ENCODE data around the gene PERM1. TPM values are rescaled to one million over a fixed set of nuclear protein-coding genes. Genes with fewer than 3 reads are reported as not detected.
A peak's percentile ranks its signal among the peaks of the same experiment; 100 is the strongest.

PERM1 gene
- total and polyA plus RNA-seq, 2 of the 13 experiments (the other 11 are each of a cell fraction or from before 2014, with no cell fraction given) = 0.04 to 0.29 TPM

- TF ChIP-seq ZNF775 (CRISPR knock-in tag; IDR thresholded peaks at IDR 0.05; ENCODE audit: borderline replicate concordance) = no peak
- TF ChIP-seq, protein P1, sequence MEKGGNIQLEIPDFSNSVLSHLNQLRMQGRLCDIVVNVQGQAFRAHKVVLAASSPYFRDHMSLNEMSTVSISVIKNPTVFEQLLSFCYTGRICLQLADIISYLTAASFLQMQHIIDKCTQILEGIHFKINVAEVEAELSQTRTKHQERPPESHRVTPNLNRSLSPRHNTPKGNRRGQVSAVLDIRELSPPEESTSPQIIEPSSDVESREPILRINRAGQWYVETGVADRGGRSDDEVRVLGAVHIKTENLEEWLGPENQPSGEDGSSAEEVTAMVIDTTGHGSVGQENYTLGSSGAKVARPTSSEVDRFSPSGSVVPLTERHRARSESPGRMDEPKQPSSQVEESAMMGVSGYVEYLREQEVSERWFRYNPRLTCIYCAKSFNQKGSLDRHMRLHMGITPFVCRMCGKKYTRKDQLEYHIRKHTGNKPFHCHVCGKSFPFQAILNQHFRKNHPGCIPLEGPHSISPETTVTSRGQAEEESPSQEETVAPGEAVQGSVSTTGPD (CRISPR knock-in tag; IDR thresholded peaks at IDR 0.05) = peak; percentile 69; the same call in 1 of the 2 replicates
- TF ChIP-seq, protein P2, sequence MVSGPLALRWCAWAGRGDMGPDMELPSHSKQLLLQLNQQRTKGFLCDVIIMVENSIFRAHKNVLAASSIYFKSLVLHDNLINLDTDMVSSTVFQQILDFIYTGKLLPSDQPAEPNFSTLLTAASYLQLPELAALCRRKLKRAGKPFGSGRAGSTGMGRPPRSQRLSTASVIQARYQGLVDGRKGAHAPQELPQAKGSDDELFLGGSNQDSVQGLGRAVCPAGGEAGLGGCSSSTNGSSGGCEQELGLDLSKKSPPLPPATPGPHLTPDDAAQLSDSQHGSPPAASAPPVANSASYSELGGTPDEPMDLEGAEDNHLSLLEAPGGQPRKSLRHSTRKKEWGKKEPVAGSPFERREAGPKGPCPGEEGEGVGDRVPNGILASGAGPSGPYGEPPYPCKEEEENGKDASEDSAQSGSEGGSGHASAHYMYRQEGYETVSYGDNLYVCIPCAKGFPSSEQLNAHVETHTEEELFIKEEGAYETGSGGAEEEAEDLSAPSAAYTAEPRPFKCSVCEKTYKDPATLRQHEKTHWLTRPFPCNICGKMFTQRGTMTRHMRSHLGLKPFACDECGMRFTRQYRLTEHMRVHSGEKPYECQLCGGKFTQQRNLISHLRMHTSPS (CRISPR knock-in tag; IDR thresholded peaks at IDR 0.05; ENCODE audit: low read depth) = no peak
- TF ChIP-seq USF2 (IDR thresholded peaks at IDR 0.05; ENCODE audit: low read depth, low read length) = no peak
- peak; percentile 54; the same call in 1 of the 2 replicates for TF ChIP-seq USF2 (CRISPR knock-in tag; IDR thresholded peaks at IDR 0.05; ENCODE audit: borderline replicate concordance)
- 0 out of 2 replicates have a peak, but pooled peaks have one; percentile 64 for TF ChIP-seq ZNF317 (CRISPR knock-in tag; IDR thresholded peaks at IDR 0.05)
- TF ChIP-seq ZKSCAN1 (IDR thresholded peaks at IDR 0.05; ENCODE audit: low read length) = no peak
- TF ChIP-seq RFXANK (CRISPR knock-in tag; IDR thresholded peaks at IDR 0.05) = 0 out of 2 replicates have a peak, but pooled peaks have one; percentile 42
- TF ChIP-seq UBTF (CRISPR knock-in tag; IDR thresholded peaks at IDR 0.05) = peak; percentile 75
- no peak for TF ChIP-seq ZNF558 (CRISPR knock-in tag; IDR thresholded peaks at IDR 0.05; ENCODE audit: borderline replicate concordance)
- TF ChIP-seq ZNF430 (CRISPR knock-in tag; IDR thresholded peaks at IDR 0.05) = 0 out of 2 replicates have a peak, but pooled peaks have one; percentile 7
- TF ChIP-seq NFYB (CRISPR knock-in tag; IDR thresholded peaks at IDR 0.05) = 0 out of 2 replicates have a peak, but pooled peaks have one; percentile 33
- TF ChIP-seq MED1 (CRISPR knock-in tag; IDR thresholded peaks at IDR 0.05) = 0 out of 2 replicates have a peak, but pooled peaks have one; percentile 20
- TF ChIP-seq SNAPC2 (CRISPR knock-in tag; IDR thresholded peaks at IDR 0.05) = 0 out of 2 replicates have a peak, but pooled peaks have one; percentile 47
- no peak for TF ChIP-seq ZNF766 (CRISPR knock-in tag; IDR thresholded peaks at IDR 0.05; ENCODE audit: borderline replicate concordance)
- TF ChIP-seq NPAS2 (CRISPR knock-in tag; IDR thresholded peaks at IDR 0.05; ENCODE audit: borderline replicate concordance) = no peak
- TF ChIP-seq IKZF4 (CRISPR knock-in tag; IDR thresholded peaks at IDR 0.05; ENCODE audit: borderline replicate concordance, low read depth, not compliant biosample characterization) = peak; percentile 27
- no peak for TF ChIP-seq ZNF740 (CRISPR knock-in tag; IDR thresholded peaks at IDR 0.05)
- TF ChIP-seq ELK4 (CRISPR knock-in tag; IDR thresholded peaks at IDR 0.05; ENCODE audit: borderline replicate concordance) = no peak
These were observed 31.4 kb upstream of the PERM1 start, which contains the start of gene ISG15 (continued) for GRCh38 chr1:1013105-1013921.
